Islet precursor cell (in vitro differentiated cells): Measurements from ENCODE around the gene SLAMF6.
"Not testable (repeated sequence)": the region's sequence is repeated elsewhere in the genome, so short reads cannot be mapped to it uniquely, and the experiment has no call there.

Experiments
- DNase-seq: peaks from one replicate; pipeline ENCODE4 v3.0.0-alpha.2; 2018

Gene SLAMF6

DNA sequence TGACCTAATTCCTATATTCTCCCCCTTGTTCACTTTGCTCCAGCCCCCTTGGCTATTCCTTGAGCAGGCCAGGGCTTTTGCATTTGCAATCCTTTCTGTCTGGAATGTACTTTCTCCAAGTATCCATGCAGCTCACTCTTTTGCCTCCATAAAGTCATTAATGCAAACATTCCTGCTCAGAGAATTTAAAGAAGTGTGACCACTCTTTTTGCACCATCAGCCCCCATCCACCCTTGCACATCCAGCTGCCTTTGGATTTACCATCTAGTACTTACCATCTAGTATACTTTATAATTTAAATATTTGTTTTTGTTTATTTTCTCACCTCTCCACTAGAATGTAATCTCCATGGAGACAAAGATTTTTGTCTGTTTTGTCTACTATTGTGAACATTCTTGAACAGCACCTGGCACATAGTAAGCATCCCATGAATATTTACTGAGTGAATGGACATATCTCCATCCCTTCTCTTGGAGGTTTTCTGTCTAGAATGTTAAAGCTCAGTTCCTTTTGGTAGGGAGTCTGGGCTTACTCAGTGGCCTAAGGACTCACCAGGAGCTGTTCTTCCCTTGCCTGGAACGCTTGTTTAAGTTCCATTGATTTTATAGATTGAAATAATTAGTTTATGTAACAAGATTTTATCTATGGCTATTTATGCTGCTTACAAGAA is 22.6 kb downstream of the SLAMF6 start:
- DNase-seq, result no peak

DNA sequence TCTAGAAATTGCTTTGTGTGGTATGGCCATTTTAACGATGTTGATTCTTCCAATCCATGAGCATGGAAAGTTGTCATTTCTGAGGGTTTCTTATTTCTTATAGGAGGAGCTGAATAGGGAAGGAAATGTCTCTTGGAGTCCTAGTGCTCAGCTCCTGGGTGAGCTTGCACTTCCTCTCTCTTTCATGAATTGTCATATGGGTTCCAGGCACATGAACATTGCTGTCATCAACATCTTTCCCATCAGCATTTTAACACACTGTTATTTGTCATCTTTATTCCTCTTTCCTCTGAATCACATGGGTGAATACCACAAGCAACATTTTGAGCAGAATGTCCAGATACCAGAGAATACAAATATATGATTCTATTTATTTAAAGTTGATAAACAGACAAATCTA is 23.4 kb downstream of the SLAMF6 start:
- DNase-seq, result no peak

DNA sequence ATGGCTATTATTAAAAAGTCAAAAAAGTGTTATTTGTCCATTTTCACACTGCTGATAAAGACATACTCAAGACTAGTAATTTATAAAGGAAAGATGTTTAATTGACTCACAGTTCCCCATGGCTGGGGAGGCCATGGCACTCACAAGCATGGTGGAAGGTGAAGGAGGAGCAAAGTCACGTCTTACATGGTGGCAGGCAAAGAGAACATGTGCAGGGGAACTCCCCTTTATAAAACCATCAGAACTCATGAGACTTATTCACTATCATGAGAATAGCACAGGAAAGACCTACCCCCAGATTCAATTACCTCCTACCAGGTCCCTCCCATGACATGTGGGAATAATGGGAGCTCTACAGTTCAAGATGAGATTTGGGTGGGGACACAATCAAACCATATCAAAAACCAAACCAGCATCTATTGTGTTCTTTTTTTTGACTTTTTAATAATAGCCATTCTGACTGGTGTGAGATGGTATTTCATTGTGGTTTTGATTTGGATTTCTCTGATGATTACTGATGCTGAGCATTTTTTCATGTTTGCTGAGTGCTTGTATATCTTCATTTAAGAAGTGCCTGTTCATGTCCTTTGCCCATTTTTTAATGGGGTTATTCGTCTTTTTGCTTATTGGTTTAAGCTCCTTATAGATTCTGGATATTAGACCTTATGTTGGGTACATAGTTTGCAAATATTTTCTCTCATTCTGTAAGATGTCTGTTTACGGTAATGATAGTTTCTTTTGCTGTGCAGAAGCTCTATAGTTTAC is 24.6 kb downstream of the SLAMF6 start:
- DNase-seq, result not testable (repeated sequence)

DNA sequence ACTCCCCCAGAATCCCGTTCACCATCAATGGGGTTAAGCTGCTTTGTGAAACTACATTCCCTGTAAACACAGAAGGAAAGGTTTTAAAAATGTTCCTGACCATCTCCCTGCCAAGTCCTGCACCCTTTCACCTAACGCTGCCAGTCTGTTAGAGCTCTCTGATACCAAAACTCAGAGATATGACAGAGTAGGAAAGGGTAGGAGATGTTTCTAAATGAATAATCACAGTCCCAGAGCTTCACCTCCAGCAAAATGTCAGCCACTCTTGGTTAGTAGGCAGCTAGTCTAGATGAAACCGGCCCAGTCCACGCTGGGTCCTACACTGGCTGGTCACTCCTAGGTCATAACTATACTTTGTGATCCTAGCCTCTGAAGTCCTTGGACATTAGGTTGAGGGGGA is 26.7 kb downstream of the SLAMF6 start:
- DNase-seq, result no peak

DNA sequence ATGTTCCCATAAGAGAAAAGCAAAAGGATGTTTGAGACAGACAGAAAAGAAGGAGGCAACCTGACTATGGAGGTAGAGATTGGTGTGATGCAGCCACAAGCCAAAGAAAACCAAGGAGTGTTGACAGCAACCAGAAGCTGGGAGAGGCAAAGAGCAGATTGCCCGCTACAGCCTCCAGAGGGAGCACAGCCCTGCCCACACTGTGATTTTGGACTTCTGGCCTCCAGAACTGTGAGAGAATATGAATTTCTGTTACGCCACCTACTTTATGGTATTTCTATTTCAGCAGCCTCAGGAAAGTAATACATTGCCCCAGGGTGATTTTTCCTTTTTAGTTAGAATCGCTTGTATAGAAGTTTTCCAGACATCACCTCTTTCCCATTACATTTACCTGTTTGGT is 28.4 kb downstream of the SLAMF6 start:
- no peak for DNase-seq

DNA sequence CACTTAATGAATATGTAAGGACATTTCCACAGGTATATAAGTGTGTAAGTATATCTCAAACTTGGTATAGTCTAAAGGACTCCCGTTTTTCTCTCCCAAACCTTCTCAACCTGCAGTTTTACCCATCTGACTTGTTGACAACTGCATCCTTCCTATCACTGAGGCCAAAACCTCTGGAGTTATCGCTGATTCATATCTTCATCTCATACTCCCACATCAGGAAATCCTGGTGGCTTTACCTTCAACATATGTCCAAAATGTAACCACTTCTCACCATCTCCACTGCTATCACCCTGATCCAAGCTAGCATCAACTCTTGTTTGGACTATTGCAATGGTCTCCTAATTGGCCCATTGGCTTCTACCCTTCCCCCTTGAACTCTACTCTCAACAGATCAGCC is 30.4 kb downstream of the SLAMF6 start:
- DNase-seq, result no peak

DNA sequence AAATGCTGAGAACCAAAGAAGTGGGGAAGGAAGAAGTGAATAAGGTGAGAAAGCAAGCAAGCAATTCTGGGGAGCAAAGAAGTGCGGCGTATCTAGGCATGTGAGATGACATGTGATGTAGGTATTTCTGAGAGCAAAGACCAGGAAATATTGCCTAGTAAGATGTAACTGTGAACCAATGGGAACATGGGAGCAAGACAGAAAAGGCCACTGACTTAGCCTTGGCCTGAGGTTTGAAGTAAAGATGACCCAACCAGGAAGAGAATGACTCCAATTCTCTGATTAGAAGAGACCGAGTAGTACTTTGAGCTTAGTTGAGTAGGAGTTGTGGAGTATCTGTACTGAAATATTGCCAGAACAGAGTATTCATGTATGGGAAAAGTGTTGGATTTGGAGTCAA is 31.1 kb downstream of the SLAMF6 start:
- no peak for DNase-seq

DNA sequence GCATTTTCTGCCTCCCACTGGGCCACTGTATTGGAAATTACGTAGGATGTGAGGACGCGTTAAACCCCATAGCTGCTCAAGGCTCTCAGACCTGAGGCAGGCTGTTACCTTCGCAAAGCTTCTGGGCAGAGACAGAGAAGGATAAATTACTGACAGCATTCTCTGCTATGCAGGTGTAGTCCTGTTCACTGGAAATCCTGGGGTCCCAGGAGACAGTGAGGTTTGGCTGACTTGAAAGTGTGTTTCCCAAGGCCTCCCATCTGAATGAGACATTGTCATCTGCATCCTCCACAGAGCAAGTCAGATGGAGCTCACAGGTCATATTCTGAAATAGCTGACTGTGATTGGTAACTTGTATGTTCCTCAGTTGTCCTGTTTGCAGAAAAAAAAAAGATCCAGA is 32.0 kb downstream of the SLAMF6 start:
- no peak for DNase-seq

DNA sequence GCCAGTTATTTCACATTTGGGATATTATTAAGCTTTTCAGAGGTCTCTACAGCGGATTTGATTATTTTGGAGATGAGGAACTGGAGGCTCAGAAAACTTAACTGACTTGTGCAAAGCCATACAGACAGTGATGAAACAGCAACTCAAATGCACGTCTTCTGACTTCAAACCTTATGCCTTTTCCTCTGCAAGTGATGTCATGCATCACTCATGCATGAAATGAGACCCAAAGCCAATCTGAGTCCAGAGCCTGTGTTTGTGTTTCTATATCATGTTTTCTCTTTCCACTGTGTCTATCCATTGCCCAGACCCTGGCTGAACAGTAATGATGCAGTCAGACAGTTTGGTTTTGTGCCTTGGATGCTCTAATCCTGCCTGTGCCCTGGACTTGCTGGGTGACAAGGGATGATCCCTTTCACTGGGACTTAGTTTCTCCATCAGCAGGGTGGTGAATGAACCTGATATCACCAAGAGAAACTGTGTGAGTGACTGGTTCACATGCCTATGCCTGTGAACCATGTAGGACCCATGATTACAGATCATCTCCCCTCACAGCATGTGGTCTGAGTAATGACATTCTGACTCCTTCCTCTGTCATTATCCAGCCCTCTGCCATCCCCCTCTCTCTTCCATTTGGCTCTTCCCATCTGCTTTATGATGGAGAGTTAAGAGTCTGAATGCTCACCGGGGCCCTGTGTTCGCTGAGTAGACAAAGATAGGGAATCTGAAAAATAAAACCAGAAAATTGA is 33.4 kb downstream of the SLAMF6 start:
- no peak for DNase-seq

DNA sequence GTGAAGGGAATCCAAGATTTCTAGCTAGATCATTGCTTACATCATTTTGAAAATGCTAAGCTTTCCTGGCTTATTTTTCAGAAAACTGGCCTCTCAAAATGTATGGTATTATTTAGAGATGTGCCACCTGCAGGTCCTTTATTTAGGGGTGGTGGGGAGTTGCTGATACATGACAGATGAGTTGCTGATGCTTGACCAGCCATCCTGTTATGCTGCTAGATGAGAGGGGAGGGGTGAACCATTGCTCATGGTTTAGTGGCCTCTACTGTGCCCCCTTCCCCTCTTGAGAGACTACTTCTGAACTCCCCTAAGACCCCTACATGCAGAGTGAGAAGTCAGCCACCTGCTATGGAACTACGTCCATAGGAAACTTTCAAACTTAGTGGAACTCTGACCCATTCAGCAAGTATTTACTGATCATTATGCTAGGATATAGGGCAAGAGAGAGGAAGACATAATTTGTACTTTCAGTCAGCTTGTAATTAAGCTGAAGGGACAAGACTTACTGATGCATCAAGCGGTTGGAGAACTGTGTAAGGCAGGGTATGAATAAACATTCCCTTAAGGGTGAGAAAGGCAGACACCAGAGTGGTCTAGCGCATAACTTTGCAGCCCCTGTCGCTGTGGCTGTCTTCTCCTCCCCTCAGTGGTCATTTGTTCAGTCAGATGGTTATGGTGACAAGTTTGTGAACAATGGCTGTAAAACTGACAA is 34.6 kb downstream of the SLAMF6 start:
- DNase-seq, result no peak

DNA sequence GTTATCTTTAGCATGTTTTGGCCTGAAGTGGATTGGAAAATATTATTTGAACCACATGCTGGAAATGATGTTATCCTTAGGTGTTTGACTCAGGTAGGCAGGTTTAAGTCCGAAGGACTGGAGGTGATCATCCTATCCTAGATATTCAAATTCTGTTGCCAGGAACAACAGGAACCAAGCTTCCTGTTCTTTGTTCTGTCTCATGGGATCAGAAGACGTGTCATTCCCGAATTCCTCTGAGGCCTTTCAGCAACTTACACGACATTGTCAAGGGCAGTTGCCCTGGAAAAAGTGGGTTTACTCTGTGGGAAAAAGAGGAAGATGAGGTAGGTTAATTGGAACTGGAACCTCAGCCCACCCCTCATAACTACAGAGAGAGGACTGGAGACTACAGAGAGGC is 36.6 kb downstream of the SLAMF6 start:
- no peak for DNase-seq

DNA sequence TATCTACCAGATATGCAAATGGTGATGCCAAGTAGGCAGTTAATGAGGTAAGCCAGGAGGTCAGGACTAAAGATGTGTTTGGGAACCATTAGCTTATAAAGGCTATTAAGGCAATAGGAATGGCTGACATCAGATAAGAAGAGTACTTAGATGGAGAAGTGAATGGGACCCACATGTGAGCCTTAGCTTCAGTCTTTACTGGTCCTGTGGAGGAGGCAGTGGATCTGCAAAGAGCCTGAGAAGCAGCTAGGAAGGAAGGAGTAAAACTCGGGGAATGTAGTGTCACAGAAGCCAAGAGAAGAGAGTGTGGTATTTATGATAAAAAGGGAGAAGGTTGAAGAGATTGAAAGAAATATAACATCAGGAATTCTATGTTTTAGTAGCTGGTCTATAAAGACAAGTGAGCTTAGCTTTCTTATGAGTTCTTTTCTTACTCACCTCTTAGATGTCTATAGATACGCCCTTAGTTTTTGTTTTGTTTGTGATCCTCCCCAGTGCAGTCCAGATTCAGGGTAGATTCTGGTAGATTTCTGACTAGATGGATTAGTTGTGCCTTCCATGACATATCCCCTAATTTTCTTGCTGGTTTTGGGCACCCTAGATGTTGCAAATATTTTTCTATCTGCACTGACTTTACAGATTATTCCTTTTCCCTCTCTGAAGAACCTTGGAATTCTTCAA is 39.4 kb downstream of the SLAMF6 start:
- no peak for DNase-seq

DNA sequence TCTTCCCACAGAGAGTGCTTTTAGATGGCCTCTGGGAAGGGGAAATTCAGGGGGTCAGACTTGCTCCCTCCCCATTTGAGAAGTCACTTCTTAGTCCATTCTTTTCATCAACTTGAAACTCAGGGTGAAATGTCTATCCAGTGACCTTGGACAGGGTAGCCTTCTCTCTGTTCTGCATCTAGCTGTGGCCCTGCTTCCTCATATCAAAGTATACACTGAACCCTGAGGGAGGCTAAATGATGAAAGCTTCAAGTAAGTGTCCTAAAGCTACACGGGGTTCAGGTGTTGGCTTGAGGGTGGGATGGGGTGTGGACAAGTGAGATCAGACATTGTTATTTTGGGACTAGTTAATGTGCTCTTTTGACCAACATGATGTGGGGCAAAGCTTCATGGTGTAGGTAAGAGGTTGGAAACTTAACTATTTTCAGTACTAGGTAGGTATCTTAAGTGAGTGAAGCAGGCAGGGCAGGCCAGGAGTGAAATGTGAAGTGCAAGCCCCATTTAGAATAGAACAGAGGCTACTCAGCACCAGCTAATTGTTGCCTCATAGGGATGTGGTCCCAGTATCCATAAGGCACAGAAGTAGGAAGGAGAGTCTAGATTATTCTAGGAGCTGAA is 41.0 kb downstream of the SLAMF6 start:
- no peak for DNase-seq

DNA sequence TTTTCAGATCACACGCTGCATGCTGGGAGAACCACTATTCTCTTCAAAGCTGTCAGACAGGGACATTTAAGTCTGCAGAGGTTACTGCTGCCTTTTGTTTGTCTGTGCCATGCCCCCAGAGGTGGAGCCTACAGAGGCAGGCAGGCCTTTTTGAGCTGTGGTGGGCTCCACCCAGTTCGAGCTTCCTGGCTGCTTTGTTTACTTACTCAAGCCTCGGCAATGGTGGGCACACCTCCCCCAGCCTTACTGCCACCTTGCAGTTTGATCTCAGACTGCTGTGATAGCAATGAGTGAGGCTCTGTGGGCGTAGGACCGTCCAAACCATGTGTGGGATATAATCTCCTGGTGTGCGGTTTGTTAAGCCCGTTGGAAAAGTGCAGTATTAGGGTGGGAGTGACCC is 42.3 kb downstream of the SLAMF6 start:
- not testable (repeated sequence) for DNase-seq

DNA sequence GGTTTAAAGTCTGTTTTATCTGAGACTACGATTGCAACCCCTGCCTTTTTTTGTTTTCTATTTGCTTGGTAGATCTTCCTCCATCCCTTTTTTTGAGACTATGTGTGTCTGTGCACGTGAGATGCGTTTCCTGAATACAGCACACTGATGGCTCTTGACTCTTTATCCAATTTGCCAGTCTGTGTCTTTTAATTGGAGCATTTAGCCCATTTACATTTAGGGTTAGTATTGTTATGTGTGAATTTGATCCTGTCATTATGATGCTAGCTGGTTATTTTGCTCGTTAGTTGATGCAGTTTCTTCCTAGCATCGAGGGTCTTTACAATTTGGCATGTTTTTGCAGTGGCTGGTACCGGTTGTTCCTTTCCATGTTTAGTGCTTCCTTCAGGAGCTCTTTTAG is 44.0 kb downstream of the SLAMF6 start:
- DNase-seq, result not testable (repeated sequence)

DNA sequence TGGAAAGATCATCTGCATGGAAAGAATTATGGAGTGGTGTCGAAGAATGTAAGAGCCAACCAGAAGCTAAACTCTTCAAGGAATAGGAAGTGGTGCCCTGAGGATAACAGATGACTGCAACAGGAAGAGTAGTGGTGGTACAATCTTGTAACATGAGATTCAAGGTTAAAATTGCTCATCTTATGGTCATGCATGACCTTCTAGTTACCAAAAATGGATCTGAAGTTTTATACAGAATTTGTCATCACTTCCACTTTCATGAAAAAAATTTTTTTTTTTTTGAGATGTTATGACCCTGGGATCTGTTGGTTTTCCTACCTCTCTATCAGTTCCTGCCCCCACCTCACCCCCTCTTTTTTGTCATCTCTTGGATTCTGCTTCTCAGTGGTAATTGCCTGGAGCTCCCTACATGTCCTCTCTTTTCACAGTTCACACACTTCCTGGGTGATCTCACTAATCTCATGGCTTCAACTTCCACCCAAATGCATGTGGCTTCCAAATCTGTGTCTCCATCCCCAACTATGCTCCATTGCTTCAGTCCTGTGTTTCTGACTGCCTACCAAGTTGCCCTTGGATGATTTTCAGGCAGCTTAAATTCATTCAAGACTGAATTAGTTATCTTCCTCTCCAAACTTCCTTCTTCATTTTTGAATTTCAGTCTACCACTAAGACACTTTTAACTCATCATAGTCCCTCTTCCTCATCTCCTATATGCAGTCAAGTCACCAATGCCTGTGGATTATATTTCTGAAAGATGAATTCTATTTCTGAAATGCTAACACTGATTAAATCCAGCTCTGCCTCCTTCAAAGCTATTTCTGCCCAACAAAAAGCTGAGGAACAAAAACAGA is 48.4 kb downstream of the SLAMF6 start:
- DNase-seq, result no peak

DNA sequence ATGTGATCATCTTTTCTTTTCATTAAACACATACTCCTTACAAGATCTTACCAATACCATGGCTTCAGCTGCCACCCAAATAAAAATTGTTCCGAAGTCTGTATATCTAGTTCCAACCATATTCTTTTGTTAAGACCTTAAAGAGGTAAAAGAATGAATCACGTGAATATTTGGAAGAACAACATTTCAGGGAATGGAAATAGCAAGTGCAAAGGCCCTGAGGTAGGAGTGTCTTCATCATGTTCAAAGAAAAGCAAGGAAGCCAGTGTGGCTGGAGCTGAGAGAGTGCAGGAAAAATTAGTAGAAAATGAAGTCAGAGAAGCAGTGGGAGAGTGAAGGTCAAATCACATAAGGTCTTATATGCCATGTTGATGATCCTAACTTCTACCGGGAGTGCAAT is 50.9 kb downstream of the SLAMF6 start:
- no peak for DNase-seq

DNA sequence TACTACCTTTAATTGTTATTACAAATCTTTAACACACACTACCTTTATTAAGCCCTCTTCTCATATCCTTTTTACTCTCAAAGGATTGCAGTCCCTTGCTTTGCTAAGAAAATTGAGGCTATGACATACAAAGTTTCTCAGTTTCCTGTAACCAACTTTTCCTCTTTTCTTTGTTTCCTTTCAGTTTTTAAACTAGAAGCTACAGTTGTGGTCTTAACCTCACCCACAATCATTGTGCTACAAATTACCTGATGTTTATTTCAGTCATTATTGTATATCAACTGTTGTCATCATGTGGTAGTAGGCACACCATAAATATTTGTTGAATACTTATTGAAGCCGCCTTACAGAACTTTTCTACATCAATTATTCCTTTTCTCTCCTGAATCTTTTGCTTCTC is 51.8 kb downstream of the SLAMF6 start:
- no peak for DNase-seq

DNA sequence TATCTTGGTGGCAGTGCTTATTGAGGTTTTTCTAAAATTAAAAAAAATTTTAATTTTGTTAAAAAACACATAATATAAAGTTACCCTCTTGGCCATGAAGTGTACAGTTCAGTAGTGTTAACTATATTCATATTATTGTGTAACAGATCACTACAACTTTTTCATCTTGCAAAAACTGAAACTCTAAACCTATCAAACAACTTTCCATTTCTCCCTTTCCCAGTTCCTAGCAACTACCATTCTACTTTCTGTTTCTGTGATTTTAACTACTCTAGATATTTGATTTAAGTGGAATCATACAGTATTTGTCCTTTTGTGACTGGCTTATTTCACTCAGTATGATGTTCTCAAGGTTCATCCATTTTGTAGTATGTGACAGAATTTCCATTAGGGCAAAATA is 55.5 kb downstream of the SLAMF6 start:
- no peak for DNase-seq

DNA sequence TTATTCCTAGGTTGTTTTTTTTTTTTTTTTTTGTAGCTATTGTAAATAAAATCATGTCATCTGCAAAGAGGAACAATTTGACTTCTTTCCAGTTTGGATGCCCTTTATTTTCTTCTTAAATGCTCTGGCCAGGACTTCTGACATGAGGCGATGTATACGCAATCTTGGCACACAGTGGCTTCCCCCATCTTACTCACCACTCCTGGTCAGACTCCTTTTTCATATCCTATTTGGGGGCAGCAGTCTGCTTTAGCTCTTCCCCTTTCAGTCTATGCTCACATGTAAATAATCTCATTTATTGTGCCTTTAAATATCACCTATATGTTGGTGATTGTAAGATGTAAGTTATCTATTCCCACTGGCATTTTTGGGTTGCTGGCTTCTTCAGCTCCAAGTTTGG is 56.1 kb downstream of the SLAMF6 start:
- DNase-seq, result no peak

DNA sequence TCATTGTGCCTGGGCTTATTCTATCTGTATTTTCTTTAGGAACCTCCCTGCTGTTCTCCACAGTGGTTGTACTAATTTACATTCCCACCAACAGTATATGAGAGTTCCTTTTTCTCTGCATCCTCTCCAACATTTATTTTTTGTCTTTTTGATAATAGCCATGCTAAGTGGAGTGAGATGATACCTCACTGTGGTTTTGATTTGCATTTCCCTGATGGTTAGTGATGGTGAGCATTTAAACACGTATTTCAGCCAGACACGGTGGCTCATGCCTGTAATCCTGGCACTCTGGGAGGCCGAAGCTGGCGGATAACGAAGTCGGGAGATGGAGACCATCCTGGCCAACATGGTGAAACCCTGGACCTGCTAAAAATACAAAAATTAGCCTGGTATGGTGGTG is 57.9 kb downstream of the SLAMF6 start:
- no peak for DNase-seq
